ENCODE results near the gene ODAD4.

DNA sequence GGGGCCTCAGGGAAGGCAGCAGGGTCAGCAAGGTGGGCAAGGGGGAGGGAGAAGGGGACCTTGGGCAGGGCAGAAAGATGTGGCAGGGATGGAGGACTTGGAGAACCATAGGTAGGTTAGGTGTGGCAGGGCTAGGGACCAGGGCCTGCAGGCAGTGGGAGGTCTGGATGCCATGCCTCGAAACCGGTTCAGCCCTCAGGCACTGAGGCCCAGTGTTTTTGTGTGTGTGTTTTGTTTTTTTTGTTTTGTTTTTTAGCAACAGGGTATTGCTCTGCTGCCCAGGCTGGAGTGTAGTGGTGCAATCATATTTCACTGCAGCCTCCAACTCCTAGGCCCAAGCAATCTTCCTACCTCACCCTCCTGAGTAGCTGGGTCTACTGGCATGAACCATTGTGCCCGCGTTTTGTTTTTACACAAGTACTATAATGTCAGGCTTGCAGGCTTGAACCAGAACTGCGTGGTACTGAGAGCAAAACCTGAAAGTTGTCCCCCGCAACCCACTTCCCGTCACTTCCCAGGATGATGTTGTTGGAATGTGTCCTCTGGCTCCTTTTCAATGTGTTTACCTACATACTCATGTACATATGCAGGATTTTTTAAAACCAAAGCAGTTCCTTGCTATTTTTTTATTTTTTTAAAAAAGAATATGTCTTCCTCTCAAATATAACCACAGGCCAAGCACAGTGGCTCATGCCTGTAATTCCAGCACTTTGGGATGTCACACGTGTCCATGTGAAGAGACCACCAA is 12.4 kb downstream of the ODAD4 start:
- TF ChIP-seq CTCF (IDR thresholded peaks at IDR 0.05) = no peak
- TF ChIP-seq POLR2A (IDR thresholded peaks at IDR 0.05) = no peak
- TF ChIP-seq POLR2AphosphoS5 (IDR thresholded peaks at IDR 0.05; ENCODE audit: insufficient read depth in 1 of 2, low read depth in 1 of 2) = no peak
